ENCODE results near the gene KRTAP16-1. TPM values are rescaled to one million over a fixed set of nuclear protein-coding genes. Genes with fewer than 3 reads are reported as not detected.

Gene KRTAP16-1
- total RNA-seq, 1 experiment from 2014 or later, result not detected

GRCh38 chr17:41334385-41335305 lies 25.5 kb upstream of the KRTAP16-1 start:
- H3K36me3 ChIP-seq, result no peaks in the 10 kb centered on the region
- H3K27me3 ChIP-seq, result no peaks in the 10 kb centered on the region
- H3K4me3 ChIP-seq, result no peak overlapping the region
- DNase-seq, result peak; percentile 54
- no peaks in the 10 kb centered on the region for H3K9me3 ChIP-seq

GRCh38 chr17:41333836-41334235 lies 24.7 kb upstream of the KRTAP16-1 start:
- Histone ChIP-seq H3K36me3 (no peaks in the 10 kb centered on the region), H3K9me3 (no peaks in the 10 kb centered on the region), H3K4me3 (no peak overlapping the region), H3K27me3 (no peaks in the 10 kb centered on the region)
- no peak for DNase-seq

- H3K9me3 ChIP-seq, result no peaks in the 10 kb centered on the region
- H3K36me3 ChIP-seq, result no peaks in the 10 kb centered on the region
- H3K4me3 ChIP-seq, result no peak overlapping the region
- no peaks in the 10 kb centered on the region for H3K27me3 ChIP-seq
- no peak for DNase-seq
These were observed 24.0 kb upstream of the KRTAP16-1 start for GRCh38 chr17:41333098-41333497.

GRCh38 chr17:41332239-41332638 lies 23.1 kb upstream of the KRTAP16-1 start:
- Histone ChIP-seq H3K4me3 (no peak overlapping the region), H3K27me3 (no peaks in the 10 kb centered on the region), H3K36me3 (no peaks in the 10 kb centered on the region), H3K9me3 (no peaks in the 10 kb centered on the region)
- no peak for DNase-seq

GRCh38 chr17:41331606-41332005 lies 22.5 kb upstream of the KRTAP16-1 start:
- Histone ChIP-seq H3K36me3 (no peaks in the 10 kb centered on the region), H3K4me3 (no peak overlapping the region), H3K27me3 (no peaks in the 10 kb centered on the region), H3K9me3 (no peaks in the 10 kb centered on the region)
- no peak for DNase-seq

GRCh38 chr17:41329279-41329948 lies 20.3 kb upstream of the KRTAP16-1 start:
- no peaks in the 10 kb centered on the region for H3K36me3 ChIP-seq
- DNase-seq, result peak; percentile 77
- H3K27me3 ChIP-seq, result no peaks in the 10 kb centered on the region
- no peak overlapping the region for H3K4me3 ChIP-seq
- H3K9me3 ChIP-seq, result no peaks in the 10 kb centered on the region

- no peak for DNase-seq
- H3K27me3 ChIP-seq, result no peaks in the 10 kb centered on the region
- H3K4me3 ChIP-seq, result no peak overlapping the region
- no peaks in the 10 kb centered on the region for H3K9me3 ChIP-seq
- no peaks in the 10 kb centered on the region for H3K36me3 ChIP-seq
These were observed 19.1 kb upstream of the KRTAP16-1 start for GRCh38 chr17:41328207-41328606.

GRCh38 chr17:41327411-41328120 lies 18.5 kb upstream of the KRTAP16-1 start:
- H3K9me3 ChIP-seq, result no peaks in the 10 kb centered on the region
- H3K27me3 ChIP-seq, result no peaks in the 10 kb centered on the region
- no peak overlapping the region for H3K4me3 ChIP-seq
- no peaks in the 10 kb centered on the region for H3K36me3 ChIP-seq
- no peak for DNase-seq

GRCh38 chr17:41326173-41327145 lies 17.4 kb upstream of the KRTAP16-1 start:
- DNase-seq, result no peak
- H3K36me3 ChIP-seq, result no peaks in the 10 kb centered on the region

GRCh38 chr17:41325611-41326010 lies 16.5 kb upstream of the KRTAP16-1 start:
- Histone ChIP-seq H3K36me3 (no peaks in the 10 kb centered on the region), H3K9me3 (peaks cover 4% of the 10 kb centered on the region; the same call in 1 of the 2 replicates), H3K27me3 (no peaks in the 10 kb centered on the region), H3K4me3 (no peak overlapping the region)
- DNase-seq, result no peak

More at GRCh38 chr17:41326173-41327145, 17.4 kb upstream of the KRTAP16-1 start:
- Histone ChIP-seq H3K4me3 (no peak overlapping the region), H3K9me3 (no peaks in the 10 kb centered on the region), H3K27me3 (no peaks in the 10 kb centered on the region)

GRCh38 chr17:41325126-41325525 lies 16.0 kb upstream of the KRTAP16-1 start:
- no peaks in the 10 kb centered on the region for H3K36me3 ChIP-seq
- no peak for DNase-seq
- no peaks in the 10 kb centered on the region for H3K27me3 ChIP-seq
- H3K9me3 ChIP-seq, result peaks cover 7% of the 10 kb centered on the region; the same call in 1 of the 2 replicates
- no peak overlapping the region for H3K4me3 ChIP-seq

- Histone ChIP-seq H3K4me3 (no peak overlapping the region), H3K27me3 (no peaks in the 10 kb centered on the region), H3K9me3 (peaks cover 13% of the 10 kb centered on the region), H3K36me3 (no peaks in the 10 kb centered on the region)
- no peak for DNase-seq
These were observed 15.3 kb upstream of the KRTAP16-1 start for GRCh38 chr17:41324180-41325075.

GRCh38 chr17:41322903-41323895 lies 14.1 kb upstream of the KRTAP16-1 start:
- H3K4me3 ChIP-seq, result no peak overlapping the region
- DNase-seq, result no peak
- no peaks in the 10 kb centered on the region for H3K36me3 ChIP-seq
- H3K9me3 ChIP-seq, result peaks cover 16% of the 10 kb centered on the region
- no peaks in the 10 kb centered on the region for H3K27me3 ChIP-seq
